Neural cell (in vitro differentiated cells): Measurements from ENCODE around the gene RBSN. TPM values are rescaled to one million over a fixed set of nuclear protein-coding genes. Genes with fewer than 3 reads are reported as not detected.

Experiments used
- H2AFZ ChIP-seq: fragments of 200-600, 300-800 bp; sonication (generic), shearing (Covaris generic); 2 replicates; pipeline ENCODE4 v1.6.0; 2014; ENCODE audit warnings: low read depth, mild to moderate bottlenecking, antibody characterized with exemption, low read length, moderate library complexity
- H3F3A ChIP-seq: fragments of 200-600 bp; shearing (Covaris generic); 2 replicates; pipeline ENCODE4 v1.6.1; 2016; ENCODE audit warnings: mild to moderate bottlenecking, moderate library complexity, mixed read lengths, antibody characterized with exemption, low read length; ENCODE audit not compliant: insufficient read depth, poor library complexity, severe bottlenecking
- H3K27ac ChIP-seq: fragments of 200-600, 300-800 bp; sonication (generic), shearing (Covaris generic); 2 replicates; pipeline ENCODE4 v1.5.1; 2014; ENCODE audit warnings: mild to moderate bottlenecking, low read length, moderate library complexity
- H3K27me3 ChIP-seq: fragments of 300-800, 200-600 bp; sonication (generic), shearing (Covaris generic); 2 replicates; pipeline ENCODE4 v1.6.0; 2014; ENCODE audit warnings: mild to moderate bottlenecking, low read depth, low read length, moderate library complexity; ENCODE audit not compliant: insufficient read depth
- H3K36me3 ChIP-seq: fragments of 300-800, 200-600 bp; sonication (generic), shearing (Covaris generic); 2 replicates; pipeline ENCODE4 v1.5.1; 2014; ENCODE audit warnings: mild to moderate bottlenecking, antibody characterized with exemption, low read length, moderate library complexity; ENCODE audit not compliant: insufficient read depth
- H3K4me2 ChIP-seq: fragments of 300-800, 200-600 bp; sonication (generic), shearing (Covaris generic); 2 replicates; pipeline ENCODE4 v1.6.0; 2014; ENCODE audit warnings: mild to moderate bottlenecking, low read length
- H3K4me3 ChIP-seq: fragments of 300-800, 200-600 bp; sonication (generic), shearing (Covaris generic); 2 replicates; pipeline ENCODE4 v1.5.1; 2014; ENCODE audit warnings: mild to moderate bottlenecking, low read length, moderate library complexity
- H3K79me2 ChIP-seq: fragments of 200-600 bp; shearing (Covaris generic); replicated peaks from 2 replicates; pipeline ENCODE4 v1.6.0; 2014; ENCODE audit warnings: mild to moderate bottlenecking, low read length, moderate library complexity; ENCODE audit not compliant: insufficient read depth
- H3K9ac ChIP-seq: fragments of 300-800, 200-600 bp; sonication (generic), shearing (Covaris generic); 2 replicates; pipeline ENCODE4 v1.6.1; 2016; ENCODE audit warnings: mild to moderate bottlenecking, low read length, mixed read lengths
- H3K9me2 ChIP-seq: fragments of 200-600 bp; shearing (Covaris generic); 2 replicates; pipeline ENCODE4 v1.6.1; 2016; ENCODE audit warnings: mild to moderate bottlenecking, low read length, mixed read lengths; ENCODE audit not compliant: insufficient read depth
- H3K9me3 ChIP-seq: fragments of 200-600, 300-800 bp; sonication (generic), shearing (Covaris generic); 2 replicates; pipeline ENCODE4 v1.6.1; 2016; ENCODE audit warnings: mild to moderate bottlenecking, mixed run types, low read length, moderate library complexity, mixed read lengths
- H4K20me1 ChIP-seq: fragments of 200-600 bp; shearing (Covaris generic); 2 replicates; pipeline ENCODE4 v1.6.1; 2016; ENCODE audit warnings: mild to moderate bottlenecking, mixed run types; ENCODE audit not compliant: insufficient read depth
- CTCF ChIP-seq: fragments of 450-650 bp; IDR thresholded peaks from 2 replicates; pipeline ENCODE4 v1.5.1; 2014; ENCODE audit warnings: antibody characterized with exemption, mild to moderate bottlenecking, moderate library complexity; ENCODE audit not compliant: poor library complexity, severe bottlenecking
- EP300 ChIP-seq: fragments of 450-650 bp; conservative IDR thresholded peaks from 2 replicates; pipeline ENCODE4 v1.6.1; 2014; ENCODE audit warnings: antibody characterized with exemption, mild to moderate bottlenecking, moderate library complexity; ENCODE audit not compliant: poor library complexity, severe bottlenecking
- EZH2 ChIP-seq: fragments of 200-600, 300-800 bp; shearing (Covaris generic), sonication (generic); IDR thresholded peaks from 2 replicates; pipeline ENCODE4 v1.6.1; 2014; ENCODE audit warnings: antibody characterized with exemption, low read length, borderline replicate concordance, mild to moderate bottlenecking; ENCODE audit not compliant: insufficient read depth, poor library complexity, severe bottlenecking
- MXI1 ChIP-seq: fragments of 450-650 bp; conservative IDR thresholded peaks from 2 replicates; pipeline ENCODE4 v1.6.1; 2014; ENCODE audit warnings: antibody characterized with exemption, mild to moderate bottlenecking; ENCODE audit not compliant: poor library complexity, severe bottlenecking
- POLR2AphosphoS5 ChIP-seq: IDR thresholded peaks from 2 replicates; pipeline ENCODE4 v1.6.1; 2012
- RAD21 ChIP-seq: fragments of 450-650 bp; conservative IDR thresholded peaks from 2 replicates; pipeline ENCODE4 v1.6.1; 2014; ENCODE audit warnings: antibody characterized with exemption, mild to moderate bottlenecking, moderate library complexity
- REST ChIP-seq: IDR thresholded peaks from 2 replicates; pipeline ENCODE4 v1.6.1; 2012; ENCODE audit warnings: borderline replicate concordance
- SMC3 ChIP-seq: fragments of 450-650 bp; conservative IDR thresholded peaks from 2 replicates; pipeline ENCODE4 v1.6.1; 2014; ENCODE audit warnings: antibody characterized with exemption, mild to moderate bottlenecking, moderate library complexity; ENCODE audit not compliant: poor library complexity
- TAF1 ChIP-seq: IDR thresholded peaks from 2 replicates; pipeline ENCODE4 v1.6.1; 2012; ENCODE audit warnings: low read depth
- polyA plus RNA-seq: library from polyadenylated mRNA; depleted of rRNA; stranded (reverse); fragments of >200 nt; gene quantifications from 2 replicates; pipeline ENCODE4 v1.2.3, GENCODE V29; 2014

The RBSN gene
- polyA plus RNA-seq, 1 donor from 2014 or later: 27.6 TPM

- Histone ChIP-seq H3K36me3 (peaks cover 1% of the 10 kb centered on the region), H3K4me2 (no peak overlapping the region), H3K4me3 (no peak overlapping the region), H4K20me1 (no peaks in the 10 kb centered on the region), H3K27ac (no peak overlapping the region), H3F3A (no peaks in the 10 kb centered on the region), H3K27me3 (no peaks in the 10 kb centered on the region), H3K9me2 (no peaks in the 10 kb centered on the region), H3K79me2 (no peaks in the 10 kb centered on the region), H3K9ac (no peak overlapping the region), H2AFZ (no peak overlapping the region), H3K9me3 (no peaks in the 10 kb centered on the region)
- TF ChIP-seq POLR2AphosphoS5: no peak
- no peak for TF ChIP-seq EP300
- TF ChIP-seq TAF1: no peak
- TF ChIP-seq REST: no peak
- TF ChIP-seq CTCF: no peak
- no peak for TF ChIP-seq EZH2
- TF ChIP-seq RAD21: no peak
- no peak for TF ChIP-seq MXI1
- TF ChIP-seq SMC3: no peak
Observed at GRCh38 chr3:15053541-15053940, 45.4 kb downstream of the RBSN start.

GRCh38 chr3:15052335-15053242, 46.4 kb downstream of the RBSN start:
- TF ChIP-seq EZH2 (no peak), POLR2AphosphoS5 (no peak)
- H3F3A ChIP-seq: no peaks in the 10 kb centered on the region
- H4K20me1 ChIP-seq: no peaks in the 10 kb centered on the region
- no peak overlapping the region for H2AFZ ChIP-seq
- no peaks in the 10 kb centered on the region for H3K27me3 ChIP-seq
- H3K4me2 ChIP-seq: no peak overlapping the region
- no peaks in the 10 kb centered on the region for H3K9me3 ChIP-seq
- no peak overlapping the region for H3K27ac ChIP-seq
- no peaks in the 10 kb centered on the region for H3K36me3 ChIP-seq
- H3K79me2 ChIP-seq: no peaks in the 10 kb centered on the region
- no peak overlapping the region for H3K9ac ChIP-seq
- H3K4me3 ChIP-seq: no peak overlapping the region
- no peaks in the 10 kb centered on the region for H3K9me2 ChIP-seq
